ENCODE data around the gene PPTC7. TPM values are rescaled to one million over a fixed set of nuclear protein-coding genes. Genes with fewer than 3 reads are reported as not detected.
"Not testable (repeated sequence)": the region's sequence is repeated elsewhere in the genome, so short reads cannot be mapped to it uniquely, and the experiment has no call there.

PPTC7 gene
- total RNA-seq, 4 donors from 2014 or later, result 20.8 to 49.1 (median 23.4) TPM

DNA sequence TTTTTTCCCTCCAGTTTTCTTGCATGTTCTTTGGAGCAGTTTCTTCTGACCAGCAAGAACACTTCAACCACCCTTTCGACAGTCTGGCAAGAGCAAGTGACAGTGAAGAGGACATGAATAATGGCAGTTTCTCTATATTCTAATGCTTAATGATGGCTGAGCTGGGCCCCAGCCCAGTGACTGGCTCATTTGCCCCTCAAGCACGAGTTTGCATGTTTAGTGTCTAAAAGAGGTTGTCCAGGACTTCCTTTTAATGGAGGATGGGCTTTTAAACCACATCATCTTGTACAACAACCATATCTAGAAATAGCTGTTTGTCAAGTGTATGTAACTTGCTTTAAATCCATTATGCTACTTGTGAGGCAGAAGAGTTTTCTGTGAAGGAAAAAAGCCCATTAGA, 52.6 kb downstream of the PPTC7 start:
- TF ChIP-seq, protein P1, sequence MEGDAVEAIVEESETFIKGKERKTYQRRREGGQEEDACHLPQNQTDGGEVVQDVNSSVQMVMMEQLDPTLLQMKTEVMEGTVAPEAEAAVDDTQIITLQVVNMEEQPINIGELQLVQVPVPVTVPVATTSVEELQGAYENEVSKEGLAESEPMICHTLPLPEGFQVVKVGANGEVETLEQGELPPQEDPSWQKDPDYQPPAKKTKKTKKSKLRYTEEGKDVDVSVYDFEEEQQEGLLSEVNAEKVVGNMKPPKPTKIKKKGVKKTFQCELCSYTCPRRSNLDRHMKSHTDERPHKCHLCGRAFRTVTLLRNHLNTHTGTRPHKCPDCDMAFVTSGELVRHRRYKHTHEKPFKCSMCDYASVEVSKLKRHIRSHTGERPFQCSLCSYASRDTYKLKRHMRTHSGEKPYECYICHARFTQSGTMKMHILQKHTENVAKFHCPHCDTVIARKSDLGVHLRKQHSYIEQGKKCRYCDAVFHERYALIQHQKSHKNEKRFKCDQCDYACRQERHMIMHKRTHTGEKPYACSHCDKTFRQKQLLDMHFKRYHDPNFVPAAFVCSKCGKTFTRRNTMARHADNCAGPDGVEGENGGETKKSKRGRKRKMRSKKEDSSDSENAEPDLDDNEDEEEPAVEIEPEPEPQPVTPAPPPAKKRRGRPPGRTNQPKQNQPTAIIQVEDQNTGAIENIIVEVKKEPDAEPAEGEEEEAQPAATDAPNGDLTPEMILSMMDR (IDR thresholded peaks at IDR 0.05), result no peak
- DNase-seq (ENCODE audit: low spot score), result no peak
- no peak for ATAC-seq (ENCODE audit: low FRiP score)

DNA sequence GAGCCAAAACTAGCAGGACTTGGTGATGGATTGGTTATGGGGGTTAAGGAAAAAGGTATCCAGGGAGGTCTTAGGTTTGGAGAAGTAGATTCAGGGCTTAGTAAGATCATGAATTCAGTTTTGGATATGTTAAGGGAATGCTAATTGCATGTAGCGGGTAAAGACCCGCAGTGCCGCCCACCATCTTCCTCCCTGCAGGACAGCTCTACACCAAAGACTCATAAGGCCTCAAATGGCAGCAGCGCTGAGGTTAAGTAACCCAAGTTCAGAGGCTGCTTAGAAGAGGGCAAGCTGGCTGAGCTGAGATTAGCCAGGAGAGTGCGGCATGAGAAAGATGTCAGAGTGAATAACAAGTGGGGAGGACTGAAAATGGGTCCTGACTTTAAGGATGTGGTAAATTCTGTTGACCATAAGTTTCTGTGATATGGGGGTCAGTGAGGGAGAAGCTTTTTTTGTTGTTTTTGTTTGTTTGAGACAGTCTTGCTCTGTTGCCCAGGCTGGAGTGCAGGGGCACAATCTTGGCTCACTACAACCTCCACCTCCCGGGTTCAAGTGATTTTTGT, 54.8 kb downstream of the PPTC7 start:
- DNase-seq (ENCODE audit: low spot score) (no peak), ATAC-seq (ENCODE audit: low FRiP score) (no peak)
- TF ChIP-seq, protein P1 (IDR thresholded peaks at IDR 0.05), result no peak

DNA sequence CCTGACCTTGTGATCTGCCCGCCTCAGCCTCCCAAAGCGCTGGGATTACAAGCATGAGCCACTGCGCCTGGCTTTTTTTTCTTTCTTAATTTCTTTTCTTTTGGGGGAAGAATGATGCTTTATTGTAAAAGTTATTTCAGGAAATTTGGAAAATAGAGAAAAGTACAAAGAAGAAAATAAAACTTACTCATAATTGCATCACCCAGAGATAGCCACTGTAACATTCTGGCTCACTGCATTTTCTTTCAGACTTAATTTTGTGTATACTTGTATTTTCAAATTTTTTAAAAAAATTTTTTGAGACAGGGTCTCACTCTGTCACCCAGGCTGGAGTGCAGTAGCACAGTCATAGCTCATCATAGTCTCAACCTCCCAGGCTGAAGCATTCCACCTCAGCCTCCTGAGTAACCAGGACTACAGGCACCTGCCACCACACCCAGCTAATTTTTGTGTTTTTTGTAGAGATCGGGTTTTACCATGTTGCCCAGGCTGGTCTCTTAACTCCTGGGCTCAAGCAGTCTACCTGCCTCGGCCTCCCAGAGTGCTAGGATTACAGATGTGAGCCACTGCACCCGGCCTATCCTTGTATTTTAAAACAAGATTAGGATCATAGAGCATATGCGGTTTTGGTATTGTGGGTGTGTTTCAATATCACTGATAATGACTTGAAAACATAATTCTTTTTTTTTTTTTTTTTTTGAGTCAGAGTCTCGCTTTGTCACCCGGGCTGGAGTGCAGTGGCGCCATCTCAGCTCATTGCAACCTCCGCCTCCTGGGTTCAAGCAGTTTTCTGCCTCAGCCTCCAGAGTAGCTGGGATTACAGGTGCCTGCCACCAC, 62.0 kb downstream of the PPTC7 start:
- not testable (repeated sequence) for ATAC-seq (ENCODE audit: low FRiP score); DNase-seq (ENCODE audit: low spot score)

DNA sequence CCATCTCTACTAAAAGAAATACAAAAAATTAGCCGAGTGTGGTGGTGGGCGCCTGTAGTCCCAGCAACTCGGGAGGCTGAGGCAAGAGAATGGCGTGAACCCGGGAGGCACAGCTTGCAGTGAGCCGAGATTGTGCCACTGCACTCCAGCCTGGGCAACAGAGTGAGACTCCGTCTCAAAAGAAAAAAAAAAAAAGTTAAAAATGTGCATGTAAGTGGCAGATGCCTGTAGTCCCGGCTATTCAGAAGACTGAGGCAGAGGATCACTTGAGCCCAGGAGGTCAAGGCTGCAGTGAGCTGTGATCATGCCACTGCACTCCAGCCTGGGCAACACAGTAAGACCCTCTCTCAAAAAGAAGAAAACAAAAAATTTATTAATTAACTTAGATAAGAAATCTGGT, 65.1 kb downstream of the PPTC7 start:
- not testable (repeated sequence) for DNase-seq (ENCODE audit: low spot score); ATAC-seq (ENCODE audit: low FRiP score)

DNA sequence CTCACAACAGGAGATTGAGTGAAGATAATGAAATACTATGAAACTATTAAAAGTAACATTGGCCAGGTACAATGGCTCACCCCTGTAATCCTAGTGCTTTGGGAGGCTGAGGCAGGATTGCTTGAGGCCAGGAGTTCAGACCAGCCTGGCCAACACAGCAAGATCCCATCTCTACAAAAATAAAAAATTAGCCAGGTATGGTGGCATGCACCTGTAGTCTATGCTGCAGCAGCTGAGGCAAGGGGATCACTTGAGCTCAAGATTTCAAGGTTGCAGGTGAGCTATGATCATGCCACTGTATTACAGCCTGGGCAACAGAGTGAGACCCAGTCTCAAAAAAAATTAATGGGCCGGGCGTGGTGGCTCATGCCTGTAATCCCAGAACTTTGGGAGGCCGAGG, 66.1 kb downstream of the PPTC7 start:
- no peak for DNase-seq (ENCODE audit: low spot score)
- TF ChIP-seq, protein P1 (IDR thresholded peaks at IDR 0.05), result no peak
- ATAC-seq (ENCODE audit: low FRiP score), result no peak

DNA sequence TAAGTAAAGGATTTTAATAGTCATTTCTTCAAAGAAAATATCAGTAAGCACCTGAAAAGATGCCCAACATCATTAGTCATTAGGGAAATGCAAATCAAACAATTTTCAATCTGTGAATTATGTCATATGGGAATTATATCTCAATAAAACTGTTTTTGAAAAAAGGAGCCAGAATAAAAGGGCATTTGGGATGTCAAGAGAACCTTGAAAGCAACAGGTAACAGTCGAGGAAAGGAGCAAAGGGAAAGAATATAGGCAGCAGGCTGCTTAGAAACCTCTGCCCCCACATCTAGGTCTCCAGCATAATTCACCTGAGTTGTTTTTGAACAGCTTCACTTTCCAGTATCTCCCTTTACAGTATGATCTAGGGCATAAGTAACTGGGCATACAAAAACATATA, 68.8 kb downstream of the PPTC7 start:
- TF ChIP-seq, protein P1 (IDR thresholded peaks at IDR 0.05), result no peak
- no peak for DNase-seq (ENCODE audit: low spot score)
- no peak for ATAC-seq (ENCODE audit: low FRiP score)

DNA sequence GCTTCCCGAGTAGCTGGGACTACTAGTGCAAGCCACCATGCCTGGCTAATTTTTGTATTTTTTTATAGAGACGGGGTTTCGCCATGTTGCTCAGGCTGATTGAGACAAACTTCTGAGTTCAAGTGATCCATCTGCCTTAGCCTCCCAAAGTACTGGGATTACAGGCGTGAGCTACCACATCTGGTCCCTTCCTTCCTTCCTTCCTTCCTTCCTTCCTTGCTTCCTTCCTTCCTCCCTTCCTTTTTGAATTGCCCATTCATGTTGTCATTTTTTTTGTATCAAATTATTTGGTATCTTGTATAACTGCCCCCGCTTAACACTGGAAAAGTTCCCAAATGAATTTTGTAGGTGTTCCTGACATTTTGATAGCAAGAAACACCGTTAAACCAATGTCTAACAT, 69.3 kb downstream of the PPTC7 start:
- ATAC-seq (ENCODE audit: low FRiP score), result no peak
- no peak for DNase-seq (ENCODE audit: low spot score)
- TF ChIP-seq, protein P1 (IDR thresholded peaks at IDR 0.05), result no peak

DNA sequence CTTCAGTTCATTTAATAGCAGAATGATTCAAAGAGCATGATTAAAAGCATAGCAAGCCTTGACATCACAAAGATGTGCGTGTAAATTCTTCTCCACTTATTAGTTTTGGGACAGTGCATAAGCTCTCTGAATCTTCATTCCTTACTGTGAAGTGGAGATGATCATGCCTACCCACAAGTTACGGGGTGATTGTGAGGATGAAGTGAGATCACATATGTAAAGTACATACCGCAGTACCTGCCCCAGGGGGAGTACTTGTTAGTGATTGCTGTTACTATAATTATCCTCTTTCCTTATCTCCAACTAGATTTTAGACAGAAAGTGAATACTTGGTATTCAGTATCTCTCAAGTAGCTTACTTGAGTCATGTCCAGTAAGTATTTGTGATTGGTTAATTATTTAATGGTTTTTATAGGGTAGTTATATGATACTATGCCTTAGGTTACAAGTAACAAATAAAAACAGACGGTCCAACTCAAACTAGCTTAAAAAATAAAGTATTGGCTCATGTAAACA, 75.0 kb downstream of the PPTC7 start:
- TF ChIP-seq, protein P1 (IDR thresholded peaks at IDR 0.05), result no peak
- ATAC-seq (ENCODE audit: low FRiP score), result no peak
- DNase-seq (ENCODE audit: low spot score), result no peak
